A549 (cell line): Measurements from ENCODE around the gene PRSS21. TPM values are rescaled to one million over a fixed set of nuclear protein-coding genes. Genes with fewer than 3 reads are reported as not detected.

Experiments
- ATAC-seq, 2 experiments: fragments of 200-7000 bp in 1 of 2; fragments of >200 bp in 1 of 2; cut with Nextera tagmentation in 1 of 2; cut with Tn5 transposase in 1 of 2; 3 replicates each; pipeline versions ENCODE4 v1.8.0 to v1.9.1; 2018 to 2020; ENCODE audit warnings: mild to moderate bottlenecking in 1 of 2, moderate library complexity in 1 of 2
- CTCF ChIA-PET: fragments of 300-600 bp; sonication (Branson Sonifier 250); formaldehyde crosslinking; extraction: SDS; loops from one replicate; lab custom pipeline; 2021; ENCODE audit warnings: antibody characterized with exemption, inconsistent platforms; lab: Yijun Ruan, JAX
- POLR2A ChIA-PET: fragments of 350-600 bp; formaldehyde crosslinking; extraction: SDS; loops from one replicate; lab custom pipeline; 2021; ENCODE audit warnings: antibody characterized with exemption, inconsistent platforms; lab: Yijun Ruan, JAX
- DNase-seq, 2 experiments: peaks; one replicate each; pipeline versions ENCODE4 v3.0.0 to v3.0.0-alpha.2; 2011 to 2016; ENCODE audit warnings: low read depth in 1 of 2, low spot score in 1 of 2
- FAIRE-seq: peaks from 2 replicates; lab custom pipeline; 2011; peaks lifted over from hg19 to GRCh38; lab: Jason Lieb, UNC
- H3K27ac ChIP-seq, 2 experiments: fragments of >200 bp; sonication (Bioruptor Twin); formaldehyde crosslinking; 3 replicates each; pipeline ENCODE4 v1.5.1; 2016 to 2017
- H3K4me1 ChIP-seq: fragments of >200 bp; sonication (Bioruptor Twin); formaldehyde crosslinking; 3 replicates; pipeline ENCODE4 v1.6.1; 2016
- H3K4me2 ChIP-seq: fragments of >200 bp; sonication (Bioruptor Twin); formaldehyde crosslinking; 3 replicates; pipeline ENCODE4 v1.6.1; 2016
- H3K4me3 ChIP-seq: fragments of >200 bp; sonication (Bioruptor Twin); formaldehyde crosslinking; 3 replicates; pipeline ENCODE4 v1.5.1; 2016
- H3K9me3 ChIP-seq: fragments of >200 bp; sonication (Bioruptor Twin); formaldehyde crosslinking; 3 replicates; pipeline ENCODE4 v1.6.1; 2016
- CHD4 ChIP-seq: fragments of 200-600 bp; sonication (generic); IDR thresholded peaks from 2 replicates; pipeline ENCODE4 v1.6.1; 2016; ENCODE audit warnings: antibody characterized with exemption, mild to moderate bottlenecking, borderline replicate concordance
- EHF ChIP-seq: fragments of 250-450 bp; sonication (Bioruptor Pico); IDR thresholded peaks from 2 replicates; pipeline ENCODE4 v1.5.0; 2020; ENCODE audit warnings: mild to moderate bottlenecking
- ESRRA ChIP-seq: fragments of 150-350 bp; IDR thresholded peaks from 2 replicates; pipeline ENCODE4 v1.6.1; 2014; ENCODE audit warnings: mild to moderate bottlenecking, low read length, borderline replicate concordance
- FOSL2 ChIP-seq, 2 experiments: fragments of 450-650 bp in 1 of 2; fragments of >200 bp in 1 of 2; sonication (Bioruptor Twin) in 1 of 2; formaldehyde crosslinking; IDR thresholded peaks; 2 replicates each; pipeline versions ENCODE4 v1.5.0 to v1.6.1; 2016 to 2020; ENCODE audit warnings: mild to moderate bottlenecking in 1 of 2, moderate library complexity in 1 of 2
- FOXS1 ChIP-seq: fragments of 250-450 bp; sonication (Bioruptor Pico); IDR thresholded peaks from 2 replicates; pipeline ENCODE4 v1.5.0; 2020; ENCODE audit warnings: mild to moderate bottlenecking, moderate library complexity
- GATA3 ChIP-seq: IDR thresholded peaks from 2 replicates; pipeline ENCODE4 v1.6.1; 2012; ENCODE audit warnings: borderline replicate concordance
- HOXB5 ChIP-seq: fragments of 250-450 bp; sonication (Bioruptor Pico); IDR thresholded peaks from 2 replicates; pipeline ENCODE4 v1.5.0; 2020; ENCODE audit warnings: mild to moderate bottlenecking, moderate library complexity
- JUN ChIP-seq, 2 experiments: fragments of >200 bp; sonication (Bioruptor Twin); formaldehyde crosslinking; IDR thresholded peaks; 2 replicates in 1 of 2; 3 replicates in 1 of 2; pipeline ENCODE4 v1.6.1; 2016 to 2017
- KDM5A ChIP-seq: fragments of 200-600 bp; sonication (generic); IDR thresholded peaks from 2 replicates; pipeline ENCODE4 v1.6.1; 2016; ENCODE audit warnings: antibody characterized with exemption, mild to moderate bottlenecking
- MYC ChIP-seq: IDR thresholded peaks from 2 replicates; pipeline ENCODE4 v1.6.1; 2012; ENCODE audit warnings: mild to moderate bottlenecking, inconsistent platforms, low read length, improper control_type of control experiment, borderline replicate concordance
- NFE2L2 ChIP-seq: fragments of 150-350 bp; conservative IDR thresholded peaks from 2 replicates; pipeline ENCODE4 v1.6.1; 2014; ENCODE audit warnings: low read length
- NPAS2 ChIP-seq: fragments of 250-450 bp; sonication (Bioruptor Pico); IDR thresholded peaks from 2 replicates; pipeline ENCODE4 v1.8.0; 2022; ENCODE audit warnings: mild to moderate bottlenecking, moderate library complexity, borderline replicate concordance
- PBX3 ChIP-seq: IDR thresholded peaks from 2 replicates; pipeline ENCODE4 v1.6.1; 2012
- POLR2AphosphoS2 ChIP-seq: conservative IDR thresholded peaks from 2 replicates; pipeline ENCODE4 v1.6.1; 2012; ENCODE audit warnings: low read length, improper control_type of control experiment, inconsistent platforms
- RARB ChIP-seq: fragments of 250-450 bp; sonication (Bioruptor Pico); IDR thresholded peaks from 2 replicates; pipeline ENCODE4 v1.8.0; 2021; ENCODE audit warnings: mild to moderate bottlenecking, moderate library complexity
- RCOR1 ChIP-seq: fragments of 150-350 bp; IDR thresholded peaks from 2 replicates; pipeline ENCODE4 v1.6.1; 2014; ENCODE audit warnings: antibody characterized with exemption, low read length, low read depth
- TFCP2L1 ChIP-seq: fragments of 250-450 bp; sonication (Bioruptor Pico); IDR thresholded peaks from 2 replicates; pipeline ENCODE4 v1.5.0; 2021; ENCODE audit warnings: mild to moderate bottlenecking
- ZNF302 ChIP-seq: fragments of 250-450 bp; sonication (Bioruptor Pico); IDR thresholded peaks from 2 replicates; pipeline ENCODE4 v1.9.0; 2021; ENCODE audit warnings: inconsistent platforms, mild to moderate bottlenecking, moderate library complexity
- ZSCAN20 ChIP-seq: fragments of 250-450 bp; sonication (Bioruptor Pico); IDR thresholded peaks from 2 replicates; pipeline ENCODE4 v1.8.0; 2022; ENCODE audit warnings: mild to moderate bottlenecking, moderate library complexity
- WGBS: methylation state at CpG from one replicate; pipeline ENCODE4 v1.1.6; 2017; ENCODE audit errors: missing lambda C conversion rate; 5-methylcytosine and 5-hydroxymethylcytosine counted together
- polyA plus RNA-seq, 4 experiments: library from polyadenylated mRNA; depleted of rRNA in 3 of 4; stranded (reverse); fragments of >200 nt; fragmentation: RNase III in 1 of 4; extraction: RNeasy Plus Mini Kit Qiagen cat#74134 plus additional on column Dnase treatment in 1 of 4; gene quantifications; 2 replicates in 3 of 4; 3 replicates in 1 of 4; pipeline ENCODE4 v1.2.3, GENCODE V29; 2011 to 2017
- TF ChIP-seq, protein P1 (sequence below): fragments of 200-600 bp; sonication (generic); IDR thresholded peaks from 2 replicates; pipeline ENCODE4 v1.6.1; 2016; ENCODE audit warnings: antibody characterized with exemption, mild to moderate bottlenecking, moderate library complexity
- TF ChIP-seq, protein P2 (sequence below): fragments of 250-450 bp; sonication (Bioruptor Pico); IDR thresholded peaks from 2 replicates; pipeline ENCODE4 v1.5.0; 2021; ENCODE audit warnings: mild to moderate bottlenecking, moderate library complexity, borderline replicate concordance
- TF ChIP-seq, protein P3 (sequence below): fragments of 150-350 bp; IDR thresholded peaks from 2 replicates; pipeline ENCODE4 v1.6.1; 2014; ENCODE audit warnings: low read depth, mild to moderate bottlenecking, low read length

Gene PRSS21
- polyA plus RNA-seq, 2 of the 4 experiments (the other 2 are of a cell fraction) = 0.12 to 0.23 TPM

GRCh38 chr16:2848933-2849725, 32.1 kb downstream of the PRSS21 start:
- TF ChIP-seq NFE2L2 = no peak
- no peak for TF ChIP-seq MYC
- TF ChIP-seq JUN (IDR thresholded peaks at IDR 0.05) = no peak
- no peak for TF ChIP-seq ZNF302 (CRISPR knock-in tag)
- TF ChIP-seq EHF (CRISPR knock-in tag) = no peak
- no peak for TF ChIP-seq FOSL2 (IDR thresholded peaks at IDR 0.05)
- TF ChIP-seq FOSL2 (CRISPR knock-in tag; IDR thresholded peaks at IDR 0.05) = no peak
- TF ChIP-seq HOXB5 (CRISPR knock-in tag) = no peak
- no peak for TF ChIP-seq RARB (CRISPR knock-in tag)
- no peak for TF ChIP-seq GATA3
- TF ChIP-seq, protein P1, sequence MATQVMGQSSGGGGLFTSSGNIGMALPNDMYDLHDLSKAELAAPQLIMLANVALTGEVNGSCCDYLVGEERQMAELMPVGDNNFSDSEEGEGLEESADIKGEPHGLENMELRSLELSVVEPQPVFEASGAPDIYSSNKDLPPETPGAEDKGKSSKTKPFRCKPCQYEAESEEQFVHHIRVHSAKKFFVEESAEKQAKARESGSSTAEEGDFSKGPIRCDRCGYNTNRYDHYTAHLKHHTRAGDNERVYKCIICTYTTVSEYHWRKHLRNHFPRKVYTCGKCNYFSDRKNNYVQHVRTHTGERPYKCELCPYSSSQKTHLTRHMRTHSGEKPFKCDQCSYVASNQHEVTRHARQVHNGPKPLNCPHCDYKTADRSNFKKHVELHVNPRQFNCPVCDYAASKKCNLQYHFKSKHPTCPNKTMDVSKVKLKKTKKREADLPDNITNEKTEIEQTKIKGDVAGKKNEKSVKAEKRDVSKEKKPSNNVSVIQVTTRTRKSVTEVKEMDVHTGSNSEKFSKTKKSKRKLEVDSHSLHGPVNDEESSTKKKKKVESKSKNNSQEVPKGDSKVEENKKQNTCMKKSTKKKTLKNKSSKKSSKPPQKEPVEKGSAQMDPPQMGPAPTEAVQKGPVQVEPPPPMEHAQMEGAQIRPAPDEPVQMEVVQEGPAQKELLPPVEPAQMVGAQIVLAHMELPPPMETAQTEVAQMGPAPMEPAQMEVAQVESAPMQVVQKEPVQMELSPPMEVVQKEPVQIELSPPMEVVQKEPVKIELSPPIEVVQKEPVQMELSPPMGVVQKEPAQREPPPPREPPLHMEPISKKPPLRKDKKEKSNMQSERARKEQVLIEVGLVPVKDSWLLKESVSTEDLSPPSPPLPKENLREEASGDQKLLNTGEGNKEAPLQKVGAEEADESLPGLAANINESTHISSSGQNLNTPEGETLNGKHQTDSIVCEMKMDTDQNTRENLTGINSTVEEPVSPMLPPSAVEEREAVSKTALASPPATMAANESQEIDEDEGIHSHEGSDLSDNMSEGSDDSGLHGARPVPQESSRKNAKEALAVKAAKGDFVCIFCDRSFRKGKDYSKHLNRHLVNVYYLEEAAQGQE = no peak
- TF ChIP-seq FOXS1 = no peak
- no peak for TF ChIP-seq KDM5A
- TF ChIP-seq ESRRA = no peak
- no peak for TF ChIP-seq ZSCAN20 (CRISPR knock-in tag)
- no peak for TF ChIP-seq RCOR1
- POLR2A ChIA-PET = no interaction called here
- no peak for DNase-seq
- Histone ChIP-seq H3K9me3 (peaks cover 2% of the 10 kb centered on the region; the same call in 1 of the 3 replicates), H3K4me2 (no peak overlapping the region), H3K4me1 (peaks cover 27% of the 10 kb centered on the region), H3K4me3 (no peak overlapping the region), H3K27ac (peak overlapping the region in 1 of 2 experiments; percentile 94; a peak in 4 of 6 replicates)
- ATAC-seq = no peak
- CTCF ChIA-PET = interaction anchor here (1.4 to 10.6 kb wide), 5 partner anchors 9 to 71 kb away, joined by 4 to 91 read pairs (median 6); partner anchors contain the start of gene PRSS22
- 76% methylated on average over 16 of the region's 16 CpGs for WGBS
- FAIRE-seq = no peak

DNA sequence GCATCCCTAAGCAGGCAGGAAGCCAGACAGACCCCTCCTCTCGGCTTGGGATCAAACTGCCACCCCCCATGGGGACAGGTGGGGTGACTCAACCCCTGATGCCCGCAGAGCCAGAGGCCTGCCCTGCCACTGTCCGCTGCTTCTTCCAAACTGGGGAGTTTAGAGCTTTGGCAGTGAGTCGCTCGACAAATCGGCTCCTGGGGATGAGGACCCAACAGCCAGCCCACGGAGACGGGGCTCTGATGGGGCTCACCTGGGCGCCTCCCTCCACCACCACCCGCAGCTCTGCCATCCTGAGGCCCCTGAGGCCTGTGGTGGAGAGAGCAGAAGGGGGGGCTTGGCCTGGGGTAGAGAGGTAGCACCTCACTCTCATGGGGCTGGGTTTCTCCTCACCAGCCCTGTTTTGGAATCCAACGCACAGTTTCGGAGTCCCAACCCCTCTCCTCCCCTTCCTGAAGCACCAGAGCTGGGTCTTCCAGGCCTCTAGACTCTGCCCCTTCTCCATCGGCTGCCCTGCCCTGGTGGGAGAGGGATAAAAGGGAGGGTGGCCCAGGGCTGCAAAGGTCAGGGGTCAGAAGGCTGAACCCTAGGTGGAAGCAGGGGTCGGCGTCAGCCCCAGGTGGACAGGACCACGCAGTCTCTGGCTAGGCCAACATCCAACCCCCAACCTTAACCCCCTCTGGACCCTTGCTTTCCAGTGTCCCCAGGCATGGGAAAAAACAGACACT, 35.1 kb downstream of the PRSS21 start:
- POLR2A ChIA-PET = interaction anchor here (0.8 kb wide), 1 partner anchor 31 kb away, joined by 3 read pairs; the partner anchor contains the start of gene FLYWCH2
- DNase-seq = no peak
- Histone ChIP-seq H3K4me2 (no peak overlapping the region), H3K9me3 (peaks cover 5% of the 10 kb centered on the region; the same call in 1 of the 3 replicates), H3K4me1 (peaks cover 10% of the 10 kb centered on the region), H3K27ac (peak overlapping the region in 1 of 2 experiments; percentile 51; a peak in 2 of 6 replicates), H3K4me3 (no peak overlapping the region)
- 75% methylated on average over 9 of the region's 16 CpGs for WGBS
- FAIRE-seq = no peak
- ATAC-seq = no peak
- CTCF ChIA-PET = interaction anchor here (1.3 to 10.6 kb wide), 3 partner anchors 10 to 29 kb away, joined by 3 to 91 read pairs (median 4); no protein-coding TSS in a partner anchor
- TF ChIP-seq NPAS2 (CRISPR knock-in tag) (no peak), TFCP2L1 (CRISPR knock-in tag) (no peak), PBX3 (no peak), HOXB5 (CRISPR knock-in tag) (no peak), POLR2AphosphoS2 (no peak), CHD4 (no peak), FOXS1 (no peak)
- TF ChIP-seq, protein P2, sequence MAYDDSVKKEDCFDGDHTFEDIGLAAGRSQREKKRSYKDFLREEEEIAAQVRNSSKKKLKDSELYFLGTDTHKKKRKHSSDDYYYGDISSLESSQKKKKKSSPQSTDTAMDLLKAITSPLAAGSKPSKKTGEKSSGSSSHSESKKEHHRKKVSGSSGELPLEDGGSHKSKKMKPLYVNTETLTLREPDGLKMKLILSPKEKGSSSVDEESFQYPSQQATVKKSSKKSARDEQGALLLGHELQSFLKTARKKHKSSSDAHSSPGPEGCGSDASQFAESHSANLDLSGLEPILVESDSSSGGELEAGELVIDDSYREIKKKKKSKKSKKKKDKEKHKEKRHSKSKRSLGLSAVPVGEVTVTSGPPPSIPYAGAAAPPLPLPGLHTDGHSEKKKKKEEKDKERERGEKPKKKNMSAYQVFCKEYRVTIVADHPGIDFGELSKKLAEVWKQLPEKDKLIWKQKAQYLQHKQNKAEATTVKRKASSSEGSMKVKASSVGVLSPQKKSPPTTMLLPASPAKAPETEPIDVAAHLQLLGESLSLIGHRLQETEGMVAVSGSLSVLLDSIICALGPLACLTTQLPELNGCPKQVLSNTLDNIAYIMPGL (CRISPR knock-in tag) = no peak
- TF ChIP-seq, protein P1 = no peak
- TF ChIP-seq, protein P3, sequence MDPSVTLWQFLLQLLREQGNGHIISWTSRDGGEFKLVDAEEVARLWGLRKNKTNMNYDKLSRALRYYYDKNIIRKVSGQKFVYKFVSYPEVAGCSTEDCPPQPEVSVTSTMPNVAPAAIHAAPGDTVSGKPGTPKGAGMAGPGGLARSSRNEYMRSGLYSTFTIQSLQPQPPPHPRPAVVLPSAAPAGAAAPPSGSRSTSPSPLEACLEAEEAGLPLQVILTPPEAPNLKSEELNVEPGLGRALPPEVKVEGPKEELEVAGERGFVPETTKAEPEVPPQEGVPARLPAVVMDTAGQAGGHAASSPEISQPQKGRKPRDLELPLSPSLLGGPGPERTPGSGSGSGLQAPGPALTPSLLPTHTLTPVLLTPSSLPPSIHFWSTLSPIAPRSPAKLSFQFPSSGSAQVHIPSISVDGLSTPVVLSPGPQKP = no peak
